DND-41 (cell line): ENCODE measurements around the gene MYCT1.

Experiments used
- ATAC-seq: fragments of 200-7000 bp; cut with Tn5 transposase; 3 replicates; pipeline ENCODE4 v1.9.1; 2021; ENCODE audit warnings: low read depth; ENCODE audit not compliant: insufficient read depth
- DNase-seq: peaks from one replicate; pipeline ENCODE4 v3.0.0-alpha.2; 2020
- H2AFZ ChIP-seq: 2 replicates; pipeline ENCODE4 v1.6.0; 2012; ENCODE audit warnings: low read depth, low read length
- H3K27ac ChIP-seq: 2 replicates; pipeline ENCODE4 v1.5.1; 2012; ENCODE audit warnings: low read length, inconsistent platforms
- H3K27me3 ChIP-seq: fragments of 200-600 bp; sonication (generic); 2 replicates; pipeline ENCODE4 v1.6.0; 2012; ENCODE audit warnings: low read length, mild to moderate bottlenecking, inconsistent platforms; ENCODE audit not compliant: insufficient read depth, poor library complexity
- H3K36me3 ChIP-seq: 2 replicates; pipeline ENCODE4 v1.5.1; 2012; ENCODE audit warnings: low read length, inconsistent platforms; ENCODE audit not compliant: insufficient read depth
- H3K4me1 ChIP-seq: 2 replicates; pipeline ENCODE4 v1.5.1; 2012; ENCODE audit warnings: mild to moderate bottlenecking, low read length; ENCODE audit not compliant: insufficient read depth
- H3K4me2 ChIP-seq: 2 replicates; pipeline ENCODE4 v1.6.0; 2012; ENCODE audit warnings: mild to moderate bottlenecking, moderate library complexity, low read length, inconsistent platforms; ENCODE audit not compliant: insufficient read depth
- H3K4me3 ChIP-seq, 2 experiments: fragments of 200-600 bp in 1 of 2; shearing (Covaris generic) in 1 of 2; 2 replicates each; pipeline ENCODE4 v1.5.1; 2012 to 2016; ENCODE audit warnings: inconsistent platforms in 2 of 2, low read length in 2 of 2, mild to moderate bottlenecking in 2 of 2, low read depth in 1 of 2, moderate library complexity in 1 of 2
- H3K79me2 ChIP-seq: 2 replicates; pipeline ENCODE4 v1.6.0; 2012; ENCODE audit warnings: low read length, inconsistent platforms; ENCODE audit not compliant: insufficient read depth
- H3K9ac ChIP-seq: 2 replicates; pipeline ENCODE4 v1.6.0; 2012; ENCODE audit warnings: low read depth, mild to moderate bottlenecking, inconsistent platforms, low read length, moderate library complexity
- H3K9me3 ChIP-seq: 2 replicates; pipeline ENCODE4 v1.5.1; 2012; ENCODE audit warnings: low read length, moderate library complexity, mild to moderate bottlenecking, inconsistent platforms; ENCODE audit not compliant: insufficient read depth, severe bottlenecking
- H4K20me1 ChIP-seq: 2 replicates; pipeline ENCODE4 v1.6.0; 2012; ENCODE audit warnings: low read length; ENCODE audit not compliant: insufficient read depth
- EZH2 ChIP-seq: IDR thresholded peaks from 3 replicates; pipeline ENCODE4 v1.6.1; 2012; ENCODE audit warnings: borderline replicate concordance, low read depth, mild to moderate bottlenecking, moderate library complexity, low read length, inconsistent platforms; ENCODE audit not compliant: severe bottlenecking
- TF ChIP-seq, protein P1 (sequence below): IDR thresholded peaks from 2 replicates; pipeline ENCODE4 v1.5.1; 2012; ENCODE audit warnings: borderline replicate concordance, low read length, moderate library complexity, mild to moderate bottlenecking; ENCODE audit not compliant: poor library complexity, severe bottlenecking; ENCODE audit errors: extremely low read depth

MYCT1 gene

DNA sequence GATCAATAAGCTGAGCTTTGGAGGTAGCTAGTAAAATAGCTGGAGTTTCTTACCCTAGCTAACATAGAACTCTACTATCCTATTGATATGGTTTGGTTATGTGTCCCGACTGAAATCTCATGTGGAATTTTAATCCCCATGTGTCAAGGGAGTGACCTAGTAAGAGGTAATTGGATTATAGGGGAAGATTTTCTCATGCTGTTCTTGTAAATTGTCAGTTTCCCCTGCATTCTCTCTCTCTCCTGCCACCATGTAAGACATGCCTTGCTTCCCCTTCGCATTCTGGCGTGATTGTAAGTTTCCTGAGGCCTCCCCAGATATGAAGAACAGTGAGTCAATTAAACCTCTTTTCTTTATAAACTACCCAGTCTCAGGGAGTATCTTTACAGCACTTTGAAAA is 35.9 kb upstream of the MYCT1 start:
- H3K27ac ChIP-seq = no peak overlapping the region
- TF ChIP-seq EZH2 = no peak
- TF ChIP-seq, protein P1, sequence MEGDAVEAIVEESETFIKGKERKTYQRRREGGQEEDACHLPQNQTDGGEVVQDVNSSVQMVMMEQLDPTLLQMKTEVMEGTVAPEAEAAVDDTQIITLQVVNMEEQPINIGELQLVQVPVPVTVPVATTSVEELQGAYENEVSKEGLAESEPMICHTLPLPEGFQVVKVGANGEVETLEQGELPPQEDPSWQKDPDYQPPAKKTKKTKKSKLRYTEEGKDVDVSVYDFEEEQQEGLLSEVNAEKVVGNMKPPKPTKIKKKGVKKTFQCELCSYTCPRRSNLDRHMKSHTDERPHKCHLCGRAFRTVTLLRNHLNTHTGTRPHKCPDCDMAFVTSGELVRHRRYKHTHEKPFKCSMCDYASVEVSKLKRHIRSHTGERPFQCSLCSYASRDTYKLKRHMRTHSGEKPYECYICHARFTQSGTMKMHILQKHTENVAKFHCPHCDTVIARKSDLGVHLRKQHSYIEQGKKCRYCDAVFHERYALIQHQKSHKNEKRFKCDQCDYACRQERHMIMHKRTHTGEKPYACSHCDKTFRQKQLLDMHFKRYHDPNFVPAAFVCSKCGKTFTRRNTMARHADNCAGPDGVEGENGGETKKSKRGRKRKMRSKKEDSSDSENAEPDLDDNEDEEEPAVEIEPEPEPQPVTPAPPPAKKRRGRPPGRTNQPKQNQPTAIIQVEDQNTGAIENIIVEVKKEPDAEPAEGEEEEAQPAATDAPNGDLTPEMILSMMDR = no peak
- ATAC-seq = no peak
- no peaks in the 10 kb centered on the region for H3K4me1 ChIP-seq
- H3K4me2 ChIP-seq = no peak overlapping the region
- H3K79me2 ChIP-seq = no peaks in the 10 kb centered on the region
- no peak for DNase-seq
- H3K9me3 ChIP-seq = no peaks in the 10 kb centered on the region
- H3K4me3 ChIP-seq = no peak overlapping the region
- H4K20me1 ChIP-seq = no peaks in the 10 kb centered on the region
- no peak overlapping the region for H2AFZ ChIP-seq
- H3K36me3 ChIP-seq = no peaks in the 10 kb centered on the region
- H3K9ac ChIP-seq = no peak overlapping the region
- H3K27me3 ChIP-seq = no peaks in the 10 kb centered on the region

DNA sequence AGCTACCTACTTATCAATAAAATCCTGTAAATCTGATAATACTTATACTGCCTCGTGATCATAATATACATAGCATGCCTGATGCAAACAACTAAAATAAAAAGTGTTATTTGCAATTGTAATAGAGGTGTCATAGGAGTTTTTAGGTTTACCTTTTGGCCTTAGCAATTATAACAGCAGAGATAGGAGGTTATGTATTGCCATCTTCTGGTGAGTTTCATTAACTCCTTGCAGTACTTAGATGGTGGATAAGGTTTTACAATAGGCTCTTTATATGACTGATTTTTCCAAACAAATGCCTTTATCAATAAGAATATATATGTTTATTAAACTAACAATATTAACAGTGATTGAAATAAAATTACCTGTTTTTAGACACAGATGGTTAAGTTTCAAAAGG is 27.8 kb upstream of the MYCT1 start:
- TF ChIP-seq, protein P1 = peak; percentile 42
- TF ChIP-seq EZH2 = no peak
- Histone ChIP-seq H2AFZ (no peak overlapping the region), H3K4me2 (no peak overlapping the region), H3K27ac (no peak overlapping the region), H3K4me3 (no peak overlapping the region), H4K20me1 (no peaks in the 10 kb centered on the region), H3K36me3 (no peaks in the 10 kb centered on the region), H3K79me2 (no peaks in the 10 kb centered on the region), H3K27me3 (no peaks in the 10 kb centered on the region), H3K9ac (no peak overlapping the region), H3K9me3 (no peaks in the 10 kb centered on the region), H3K4me1 (no peaks in the 10 kb centered on the region)
- ATAC-seq (no peak), DNase-seq (no peak)

DNA sequence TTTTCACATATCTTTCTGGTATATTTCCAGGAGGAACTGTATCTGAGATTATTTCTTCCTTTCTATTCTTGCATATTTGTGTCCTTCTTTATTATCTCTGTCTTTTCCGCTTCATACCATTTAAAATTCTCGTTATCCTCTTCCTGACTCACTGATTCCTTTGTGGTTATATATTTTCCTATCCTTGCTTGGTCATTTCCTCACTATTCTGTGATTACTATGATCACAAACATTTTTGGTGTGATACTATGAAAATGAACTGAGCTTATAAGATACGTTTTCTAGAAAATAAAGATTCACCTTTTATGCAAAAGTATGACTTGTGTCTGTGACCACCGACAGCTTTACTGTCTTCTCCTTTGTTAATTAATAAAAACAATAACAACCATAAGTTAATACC is 26.5 kb upstream of the MYCT1 start:
- Histone ChIP-seq H3K9me3 (no peaks in the 10 kb centered on the region), H2AFZ (no peak overlapping the region), H3K79me2 (no peaks in the 10 kb centered on the region), H4K20me1 (no peaks in the 10 kb centered on the region), H3K27me3 (no peaks in the 10 kb centered on the region), H3K4me2 (no peak overlapping the region), H3K27ac (no peak overlapping the region), H3K9ac (no peak overlapping the region), H3K4me3 (no peak overlapping the region), H3K36me3 (no peaks in the 10 kb centered on the region), H3K4me1 (no peaks in the 10 kb centered on the region)
- ATAC-seq (no peak), DNase-seq (no peak)
- TF ChIP-seq, protein P1 = no peak
- TF ChIP-seq EZH2 = no peak

DNA sequence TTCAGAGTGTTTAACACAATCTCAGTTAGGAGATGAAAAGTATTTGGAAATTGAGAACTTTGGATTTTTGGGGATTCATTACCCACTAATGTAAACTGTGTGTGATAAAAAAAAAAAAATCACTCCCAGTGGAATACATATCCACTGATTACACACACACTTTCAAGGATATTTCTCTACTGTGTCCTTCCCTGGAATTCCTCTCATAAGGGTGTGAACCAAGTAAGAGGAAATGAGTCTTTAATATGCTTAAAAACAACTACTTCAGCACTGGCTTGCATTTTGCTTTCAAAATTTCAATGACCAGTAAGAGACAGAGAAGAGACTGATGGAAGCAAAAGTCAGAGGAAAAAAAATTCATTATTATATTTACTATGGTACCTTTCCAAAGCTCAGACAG is 24.5 kb upstream of the MYCT1 start:
- no peaks in the 10 kb centered on the region for H3K27me3 ChIP-seq
- ATAC-seq (no peak), DNase-seq (no peak)
- H3K4me2 ChIP-seq = no peak overlapping the region
- H2AFZ ChIP-seq = no peak overlapping the region
- H3K27ac ChIP-seq = no peak overlapping the region
- H3K4me3 ChIP-seq = no peak overlapping the region
- H3K9ac ChIP-seq = no peak overlapping the region
- no peaks in the 10 kb centered on the region for H3K4me1 ChIP-seq
- no peaks in the 10 kb centered on the region for H3K79me2 ChIP-seq
- no peaks in the 10 kb centered on the region for H4K20me1 ChIP-seq
- TF ChIP-seq, protein P1 = no peak
- TF ChIP-seq EZH2 = no peak
- H3K9me3 ChIP-seq = no peaks in the 10 kb centered on the region
- H3K36me3 ChIP-seq = no peaks in the 10 kb centered on the region
